ENCODE data around the gene RBBP5.

GRCh38 chr1:205041001-205041715 lies 80.6 kb downstream of the RBBP5 start:
- TF ChIP-seq CTCF (IDR thresholded peaks at IDR 0.05): no peak
- no peak for TF ChIP-seq RELA (CRISPR knock-in tag; IDR thresholded peaks at IDR 0.05; ENCODE audit: borderline replicate concordance)
- no peak for TF ChIP-seq ZNF416 (CRISPR knock-in tag; IDR thresholded peaks at IDR 0.05)
- TF ChIP-seq ESRRA (CRISPR knock-in tag; IDR thresholded peaks at IDR 0.05; ENCODE audit: borderline replicate concordance): no peak
- TF ChIP-seq ZBTB43 (CRISPR knock-in tag; IDR thresholded peaks at IDR 0.05): no peak
- TF ChIP-seq E2F4 (CRISPR knock-in tag; IDR thresholded peaks at IDR 0.05; ENCODE audit: borderline replicate concordance, low read depth): no peak
